ENCODE data around the gene ZNF24. TPM values are rescaled to one million over a fixed set of nuclear protein-coding genes. Genes with fewer than 3 reads are reported as not detected.
A peak's percentile ranks its signal among the peaks of the same experiment; 100 is the strongest.

Gene ZNF24
- total RNA-seq, 1 donor from 2014 or later, result 50.7 TPM

- peak; percentile 98 for DNase-seq
Observed at GRCh38 chr18:35290094-35290735, 54.0 kb downstream of the ZNF24 start, which contains the start of gene ZSCAN30. Gene ZSCAN30, minus strand, starts transcription at chr18:35290229. Its CDS starts 25,877 bp downstream, at chr18:35264352.

- no peak for DNase-seq
Observed at GRCh38 chr18:35289727-35290093, 54.5 kb downstream of the ZNF24 start.

GRCh38 chr18:35289293-35289692 lies 54.9 kb downstream of the ZNF24 start:
- peak; percentile 30 for DNase-seq

- DNase-seq, result no peak
Observed at GRCh38 chr18:35284841-35285240, 59.4 kb downstream of the ZNF24 start.

GRCh38 chr18:35283923-35284794 lies 60.1 kb downstream of the ZNF24 start:
- no peak for DNase-seq

- DNase-seq, result peak; percentile 70
Observed at GRCh38 chr18:35282353-35282752, 61.9 kb downstream of the ZNF24 start.

Other genes starting within 250 kb of the ZNF24 start
- 9.9 and 10.1 TPM in 2 replicates for gene ZNF397, start 103.4 kb downstream of the ZNF24 start, total RNA-seq
- gene ZSCAN30, start 54.2 kb downstream of the ZNF24 start, total RNA-seq, result 14.0 and 16.8 TPM in 2 replicates
- gene ZNF396, start 32.9 kb upstream of the ZNF24 start, total RNA-seq, result 0.51 and 0.79 TPM in 2 replicates
- 8.7 and 9.3 TPM in 2 replicates for gene INO80C, start 153.5 kb upstream of the ZNF24 start, total RNA-seq
- 317 and 436 TPM in 2 replicates for gene GALNT1, start 237.3 kb upstream of the ZNF24 start, total RNA-seq